AG04449 (cell line): ENCODE measurements around the gene EYS.

ENCODE experiments used
- CTCF ChIA-PET: fragments of 350-600 bp; formaldehyde crosslinking; extraction: SDS; loops from one replicate; lab custom pipeline; 2021; ENCODE audit warnings: antibody characterized with exemption; lab: Yijun Ruan, JAX
- POLR2A ChIA-PET: fragments of 400-600, 350-600 bp; formaldehyde crosslinking; extraction: SDS; loops from one replicate; lab custom pipeline; 2020; ENCODE audit warnings: antibody characterized with exemption, inconsistent platforms; lab: Yijun Ruan, JAX
- DNase-seq: peaks from one replicate; pipeline ENCODE4 v3.0.0-alpha.2; 2010; ENCODE audit warnings: low read depth, low spot score
- H3K4me3 ChIP-seq: 2 replicates; pipeline ENCODE4 v1.5.1; 2011; ENCODE audit warnings: low read depth, mild to moderate bottlenecking, control low read depth, low read length
- CTCF ChIP-seq: IDR thresholded peaks from one replicate; pipeline ENCODE4 v1.5.1; 2011; ENCODE audit warnings: mild to moderate bottlenecking, moderate library complexity, low read length, control low read depth, inconsistent platforms; ENCODE audit not compliant: insufficient read depth; ENCODE audit errors: missing control alignments

EYS gene

GRCh38 chr6:64100702-64101303 is 1606.2 kb downstream of the EYS start:
- no peak overlapping the region for H3K4me3 ChIP-seq
- ChIA-PET CTCF (no interaction called here), POLR2A (no interaction called here)
- no peak for DNase-seq
- TF ChIP-seq CTCF = no peak

GRCh38 chr6:64090352-64090751 is 1616.7 kb downstream of the EYS start:
- POLR2A ChIA-PET = no interaction called here
- CTCF ChIA-PET = no interaction called here
- H3K4me3 ChIP-seq = no peak overlapping the region
- TF ChIP-seq CTCF = no peak
- no peak for DNase-seq

GRCh38 chr6:64085126-64085525 is 1621.9 kb downstream of the EYS start:
- no peak overlapping the region for H3K4me3 ChIP-seq
- ChIA-PET CTCF (no interaction called here), POLR2A (no interaction called here)
- no peak for TF ChIP-seq CTCF
- no peak for DNase-seq

DNA sequence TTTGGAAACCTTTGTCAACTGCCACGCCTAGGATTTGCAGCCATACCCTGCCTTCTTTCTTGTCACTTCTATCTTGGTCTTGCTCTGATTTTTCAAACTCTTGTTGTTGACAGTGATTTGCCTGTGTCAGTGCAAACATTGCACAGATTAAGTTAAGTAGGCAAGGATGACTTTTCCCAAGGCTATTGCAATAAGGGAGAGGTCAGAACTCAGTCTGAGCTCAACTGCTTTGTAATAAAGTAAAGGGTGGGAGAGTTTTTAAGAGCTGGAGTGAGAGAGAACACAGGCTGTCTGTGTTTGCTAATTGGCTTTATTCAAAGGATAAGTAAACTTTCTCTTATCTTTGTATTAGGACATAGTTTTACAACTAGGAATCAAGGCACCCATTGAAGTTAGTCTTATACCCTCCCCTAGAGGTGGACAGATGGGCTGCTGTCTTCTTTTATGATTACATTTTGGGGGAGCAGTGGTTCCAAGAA is 1622.8 kb downstream of the EYS start:
- ChIA-PET CTCF (no interaction called here), POLR2A (no interaction called here)
- no peak overlapping the region for H3K4me3 ChIP-seq
- no peak for TF ChIP-seq CTCF
- DNase-seq = no peak

DNA sequence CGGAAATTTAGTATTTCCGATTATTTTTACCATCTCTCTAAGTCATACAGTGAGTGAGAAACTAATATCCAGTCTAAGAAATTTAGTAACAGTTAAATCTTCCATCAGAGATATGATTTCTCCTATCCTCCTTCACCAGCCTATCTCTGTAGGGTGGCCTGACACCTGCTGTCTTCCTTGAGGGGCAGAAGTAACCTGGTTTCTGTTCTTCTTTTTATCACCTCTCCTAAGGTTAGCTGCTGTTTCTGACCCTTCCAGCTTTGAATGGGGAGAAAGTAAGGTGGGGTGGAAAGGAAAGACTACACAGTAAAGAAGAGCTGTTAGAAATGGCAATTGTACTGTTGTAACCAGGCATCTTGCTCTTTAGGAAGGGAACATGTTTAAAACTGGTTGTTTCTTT is 1623.8 kb downstream of the EYS start:
- ChIA-PET CTCF (no interaction called here), POLR2A (no interaction called here)
- no peak for DNase-seq
- no peak for TF ChIP-seq CTCF
- no peak overlapping the region for H3K4me3 ChIP-seq

DNA sequence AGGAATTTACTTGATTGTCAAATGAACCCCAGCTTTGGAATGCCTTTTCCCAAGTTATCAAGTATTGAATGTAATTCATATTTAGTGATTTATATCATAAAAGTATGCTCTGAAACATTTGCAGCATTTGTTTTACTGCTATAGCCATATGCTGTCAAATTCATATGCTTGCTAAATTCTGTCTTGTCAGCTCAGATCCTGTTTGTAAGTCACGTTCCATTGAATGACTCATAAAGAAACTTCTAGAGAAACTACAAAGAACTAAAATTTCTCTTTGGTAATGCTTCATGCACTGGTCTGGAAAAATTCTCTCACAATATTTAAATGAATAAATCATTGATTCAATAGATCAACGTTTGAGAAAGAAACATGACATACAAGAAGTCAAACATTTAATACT is 1625.6 kb downstream of the EYS start:
- POLR2A ChIA-PET = no interaction called here
- no peak for DNase-seq
- TF ChIP-seq CTCF = no peak
- CTCF ChIA-PET = no interaction called here
- no peak overlapping the region for H3K4me3 ChIP-seq
